Common myeloid progenitor, CD34-positive (primary cell): Measurements from ENCODE around the gene ADGRV1.
"Not testable (repeated sequence)": the region's sequence is repeated elsewhere in the genome, so short reads cannot be mapped to it uniquely, and the experiment has no call there.

Experiments
- CTCF ChIA-PET: fragments of 350-600 bp; sonication (Branson Sonifier 250); formaldehyde crosslinking; loops from one replicate; lab custom pipeline; 2021; ENCODE audit warnings: antibody characterized with exemption; lab: Charles Lee
- POLR2A ChIA-PET: fragments of 350-600 bp; sonication (Branson Sonifier 250); formaldehyde crosslinking; loops from one replicate; lab custom pipeline; 2021; ENCODE audit warnings: antibody characterized with exemption; lab: Charles Lee
- DNase-seq, 3 donors: peaks; one replicate each; pipeline versions ENCODE4 v3.0.0 to v3.0.0-alpha.2; 2013
- H3K27ac ChIP-seq, 2 experiments: 1 replicate in 1 of 2; 2 replicates in 1 of 2; pipeline ENCODE4 v1.7.0; 2013; ENCODE audit warnings: inconsistent platforms in 2 of 2, low read length in 2 of 2, mild to moderate bottlenecking in 2 of 2, low read depth in 1 of 2, moderate library complexity in 1 of 2; ENCODE audit not compliant: severe bottlenecking in 2 of 2, insufficient read depth in 1 of 2, poor library complexity in 1 of 2
- H3K27me3 ChIP-seq, 5 experiments: replicated peaks in 2 of 5; 1 replicate in 3 of 5; 2 replicates in 2 of 5; pipeline versions ENCODE4 v1.6.1 to v1.7.0; 2013; ENCODE audit warnings: low read length in 4 of 5, mild to moderate bottlenecking in 2 of 5, moderate library complexity in 2 of 5, inconsistent platforms in 1 of 5; ENCODE audit not compliant: insufficient read depth in 5 of 5, control insufficient read depth in 4 of 5
- H3K36me3 ChIP-seq, 4 experiments: 1 replicate in 2 of 4; 2 replicates in 2 of 4; pipeline versions ENCODE4 v1.6.1 to v1.7.0; 2013; ENCODE audit warnings: low read length in 3 of 4, control low read depth in 1 of 4, mild to moderate bottlenecking in 1 of 4; ENCODE audit not compliant: control insufficient read depth in 4 of 4, insufficient read depth in 4 of 4
- H3K4me1 ChIP-seq, 4 experiments: 1 replicate in 3 of 4; 2 replicates in 1 of 4; pipeline versions ENCODE4 v1.6.1 to v1.7.1; 2013; ENCODE audit warnings: low read length in 3 of 4, mild to moderate bottlenecking in 3 of 4, control low read depth in 1 of 4, inconsistent platforms in 1 of 4, moderate library complexity in 1 of 4; ENCODE audit not compliant: control insufficient read depth in 4 of 4, insufficient read depth in 4 of 4; ENCODE audit errors: control extremely low read depth in 1 of 4
- H3K4me3 ChIP-seq, 7 experiments: 1 replicate in 4 of 7; 2 replicates in 3 of 7; pipeline versions ENCODE4 v1.5.1 to v1.7.0; 2013; ENCODE audit warnings: mild to moderate bottlenecking in 7 of 7, low read length in 6 of 7, moderate library complexity in 6 of 7, inconsistent platforms in 2 of 7, low read depth in 2 of 7, control low read depth in 1 of 7; ENCODE audit not compliant: insufficient read depth in 4 of 7, control insufficient read depth in 1 of 7; ENCODE audit errors: extremely low read depth in 1 of 7
- H3K9me3 ChIP-seq, 5 experiments: 1 replicate in 4 of 5; 2 replicates in 1 of 5; pipeline versions ENCODE4 v1.6.1 to v1.7.1; 2013; ENCODE audit warnings: low read length in 4 of 5, mild to moderate bottlenecking in 2 of 5, inconsistent platforms in 1 of 5, low read depth in 1 of 5, moderate library complexity in 1 of 5; ENCODE audit not compliant: control insufficient read depth in 4 of 5, insufficient read depth in 2 of 5; ENCODE audit errors: control extremely low read depth in 1 of 5
- WGBS: methylation state at CpG from one replicate; pipeline ENCODE4 v1.1.5; 2013; ENCODE audit not compliant: insufficient coverage; 5-methylcytosine and 5-hydroxymethylcytosine counted together

The ADGRV1 gene

GRCh38 chr5:90586469-90586868, 27.9 kb downstream of the ADGRV1 start:
- ChIA-PET CTCF (no interaction called here), POLR2A (no interaction called here)
- Histone ChIP-seq H3K27ac (no peak overlapping the region), H3K36me3 (no peaks in the 10 kb centered on the region), H3K9me3 (no peaks in the 10 kb centered on the region), H3K4me3 (no peak overlapping the region), H3K4me1 (peaks cover 0 to 5% (median 0%) of the 10 kb centered on the region in 4 experiments), H3K27me3 (no peaks in the 10 kb centered on the region)
- 79% methylated on average over 2 of the region's 2 CpGs for WGBS
- DNase-seq, result no peak

- ChIA-PET CTCF (no interaction called here), POLR2A (no interaction called here)
- Histone ChIP-seq H3K36me3 (no peaks in the 10 kb centered on the region), H3K4me3 (no peak overlapping the region), H3K9me3 (no peaks in the 10 kb centered on the region), H3K27me3 (no peaks in the 10 kb centered on the region), H3K27ac (no peak overlapping the region), H3K4me1 (peaks cover 0 to 5% (median 0%) of the 10 kb centered on the region in 4 experiments)
- 100% methylated on average over 1 of the region's 3 CpGs for WGBS
- no peak for DNase-seq
Measured at GRCh38 chr5:90590170-90590569, 31.6 kb downstream of the ADGRV1 start.

- DNase-seq, CTCF ChIA-PET, H3K4me3 ChIP-seq, H3K36me3 ChIP-seq, POLR2A ChIA-PET, H3K27ac ChIP-seq, H3K4me1 ChIP-seq, H3K27me3 ChIP-seq, H3K9me3 ChIP-seq: not testable (repeated sequence)
- no CpG with 5 or more reads among the region's 6 CpGs for WGBS
Measured at GRCh38 chr5:90593083-90593482, 34.5 kb downstream of the ADGRV1 start.

DNA sequence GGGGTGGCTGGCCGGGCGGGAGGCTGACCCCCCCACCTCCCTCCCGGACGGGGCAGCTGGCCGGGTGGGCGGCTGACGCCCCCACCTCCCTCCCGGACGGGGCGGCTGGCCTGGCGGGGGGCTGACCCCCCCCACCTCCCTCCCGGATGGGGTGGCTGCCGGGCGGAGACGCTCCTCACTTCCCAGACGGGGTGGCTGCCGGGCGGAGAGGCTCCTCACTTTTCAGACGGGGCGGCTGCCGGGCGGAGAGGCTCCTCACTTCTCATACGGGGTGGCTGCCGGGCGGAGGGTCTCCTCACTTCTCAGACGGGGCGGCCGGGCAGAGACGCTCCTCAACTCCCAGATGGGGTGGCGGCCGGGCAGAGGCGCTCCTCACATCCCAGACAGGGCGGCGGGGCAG, 37.2 kb downstream of the ADGRV1 start:
- CTCF ChIA-PET, POLR2A ChIA-PET: not testable (repeated sequence)

DNA sequence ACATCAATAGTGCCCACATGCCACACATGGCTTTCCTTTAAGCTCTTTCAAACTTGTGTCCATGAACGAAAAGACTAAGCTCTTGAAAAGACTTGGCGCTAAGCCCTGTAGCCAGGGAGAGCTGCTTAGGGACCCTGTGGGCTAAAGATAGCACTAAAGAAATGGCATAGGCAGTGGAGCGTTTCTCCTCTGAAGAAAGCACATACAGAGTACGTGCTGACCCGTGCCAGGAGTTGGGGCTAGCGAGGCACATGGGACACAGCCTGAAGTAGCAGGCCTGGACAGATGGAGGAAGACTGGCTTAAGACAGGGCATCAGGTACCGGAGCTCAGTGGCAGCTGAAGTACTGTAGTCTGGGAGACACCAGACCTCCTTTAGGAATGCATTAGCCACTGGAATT, 39.7 kb downstream of the ADGRV1 start:
- H3K4me3 ChIP-seq, result no peak overlapping the region
- POLR2A ChIA-PET, result no interaction called here
- H3K36me3 ChIP-seq, result no peaks in the 10 kb centered on the region
- no peaks in the 10 kb centered on the region for H3K9me3 ChIP-seq
- H3K27ac ChIP-seq, result no peak overlapping the region
- WGBS, result 98% methylated on average over 7 of the region's 7 CpGs
- no peak for DNase-seq
- no peaks in the 10 kb centered on the region for H3K27me3 ChIP-seq
- peaks cover 0 to 4% (median under 1%) of the 10 kb centered on the region in 4 experiments for H3K4me1 ChIP-seq
- CTCF ChIA-PET, result interaction anchor here (1.0 kb wide), 1 partner anchor 165 kb away, joined by 3 read pairs; no protein-coding TSS in a partner anchor

More for the DNA sequence above, 37.2 kb downstream of the ADGRV1 start:
- DNase-seq, H3K4me3 ChIP-seq, H3K36me3 ChIP-seq, H3K27me3 ChIP-seq, H3K9me3 ChIP-seq, H3K27ac ChIP-seq, H3K4me1 ChIP-seq: not testable (repeated sequence)
- no CpG with 5 or more reads among the region's 34 CpGs for WGBS

GRCh38 chr5:90600307-90600706, 41.7 kb downstream of the ADGRV1 start:
- CTCF ChIA-PET, H3K4me3 ChIP-seq, DNase-seq, H3K4me1 ChIP-seq, H3K36me3 ChIP-seq, H3K27ac ChIP-seq, H3K27me3 ChIP-seq, H3K9me3 ChIP-seq, POLR2A ChIA-PET: not testable (repeated sequence)
- WGBS, result 100% methylated on average over 1 of the region's 3 CpGs

- Histone ChIP-seq H3K4me3 (no peak overlapping the region), H3K27me3 (no peaks in the 10 kb centered on the region), H3K36me3 (no peaks in the 10 kb centered on the region), H3K27ac (no peak overlapping the region), H3K9me3 (no peaks in the 10 kb centered on the region), H3K4me1 (peaks cover 0 to 8% (median 5%) of the 10 kb centered on the region in 4 experiments)
- ChIA-PET CTCF (no interaction called here), POLR2A (no interaction called here)
- peak in 2 of 3 donors; percentile 57 to 67 for DNase-seq
- 33% methylated on average over 1 of the region's 2 CpGs for WGBS
Measured at GRCh38 chr5:90601468-90601867, 42.9 kb downstream of the ADGRV1 start.
